ENCODE measurements around the gene SLC22A7. TPM values are rescaled to one million over a fixed set of nuclear protein-coding genes. Genes with fewer than 3 reads are reported as not detected.
"Not testable (repeated sequence)": the region's sequence is repeated elsewhere in the genome, so short reads cannot be mapped to it uniquely, and the experiment has no call there.

Gene SLC22A7
- polyA plus RNA-seq, 1 donor from 2014 or later = 2.3 TPM

GRCh38 chr6:43302126-43302525, 4.1 kb downstream of the SLC22A7 start:
- TF ChIP-seq TAF1 (IDR thresholded peaks at IDR 0.05; ENCODE audit: low read depth) (no peak), POLR2AphosphoS5 (IDR thresholded peaks at IDR 0.05) (no peak), EP300 (conservative IDR thresholded peaks at IDR 0.05; ENCODE audit: poor library complexity, severe bottlenecking) (no peak), SMC3 (conservative IDR thresholded peaks at IDR 0.05; ENCODE audit: poor library complexity) (no peak), RAD21 (conservative IDR thresholded peaks at IDR 0.05) (no peak), CTCF (IDR thresholded peaks at IDR 0.05; ENCODE audit: poor library complexity, severe bottlenecking) (no peak), REST (IDR thresholded peaks at IDR 0.05; ENCODE audit: borderline replicate concordance) (no peak), EZH2 (IDR thresholded peaks at IDR 0.05; ENCODE audit: borderline replicate concordance, insufficient read depth, low read length, poor library complexity, severe bottlenecking) (no peak), MXI1 (conservative IDR thresholded peaks at IDR 0.05; ENCODE audit: poor library complexity, severe bottlenecking) (no peak)

GRCh38 chr6:43303006-43303405, 4.9 kb downstream of the SLC22A7 start:
- H3K9ac ChIP-seq (ENCODE audit: low read length); H4K20me1 ChIP-seq (ENCODE audit: insufficient read depth); H3F3A ChIP-seq (ENCODE audit: insufficient read depth, low read length, poor library complexity, severe bottlenecking); H3K4me2 ChIP-seq (ENCODE audit: low read length); H2AFZ ChIP-seq (ENCODE audit: low read depth, low read length); H3K27me3 ChIP-seq (ENCODE audit: insufficient read depth, low read depth, low read length); H3K27ac ChIP-seq (ENCODE audit: low read length); H3K36me3 ChIP-seq (ENCODE audit: insufficient read depth, low read length); H3K4me3 ChIP-seq (ENCODE audit: low read length); H3K79me2 ChIP-seq (replicated peaks; ENCODE audit: insufficient read depth, low read length); H3K9me2 ChIP-seq (ENCODE audit: insufficient read depth, low read length); H3K9me3 ChIP-seq (ENCODE audit: low read length): not testable (repeated sequence)

More at GRCh38 chr6:43302126-43302525, 4.1 kb downstream of the SLC22A7 start:
- no peaks in the 10 kb centered on the region for H3F3A ChIP-seq (ENCODE audit: insufficient read depth, low read length, poor library complexity, severe bottlenecking)
- no peak overlapping the region for H3K4me3 ChIP-seq (ENCODE audit: low read length)
- H3K9me3 ChIP-seq (ENCODE audit: low read length) = no peaks in the 10 kb centered on the region
- H3K27me3 ChIP-seq (ENCODE audit: insufficient read depth, low read depth, low read length) = no peaks in the 10 kb centered on the region
- no peaks in the 10 kb centered on the region for H3K9me2 ChIP-seq (ENCODE audit: insufficient read depth, low read length)
- H4K20me1 ChIP-seq (ENCODE audit: insufficient read depth) = no peaks in the 10 kb centered on the region
- H3K9ac ChIP-seq (ENCODE audit: low read length) = no peak overlapping the region
- no peak overlapping the region for H2AFZ ChIP-seq (ENCODE audit: low read depth, low read length)
- no peaks in the 10 kb centered on the region for H3K36me3 ChIP-seq (ENCODE audit: insufficient read depth, low read length)
- no peaks in the 10 kb centered on the region for H3K79me2 ChIP-seq (replicated peaks; ENCODE audit: insufficient read depth, low read length)
- no peak overlapping the region for H3K4me2 ChIP-seq (ENCODE audit: low read length)
- H3K27ac ChIP-seq (ENCODE audit: low read length) = no peak overlapping the region

- no peaks in the 10 kb centered on the region for H3K79me2 ChIP-seq (replicated peaks; ENCODE audit: insufficient read depth, low read length)
- no peaks in the 10 kb centered on the region for H3K36me3 ChIP-seq (ENCODE audit: insufficient read depth, low read length)
- no peak overlapping the region for H3K27ac ChIP-seq (ENCODE audit: low read length)
- no peaks in the 10 kb centered on the region for H3F3A ChIP-seq (ENCODE audit: insufficient read depth, low read length, poor library complexity, severe bottlenecking)
- TF ChIP-seq REST (IDR thresholded peaks at IDR 0.05; ENCODE audit: borderline replicate concordance) (no peak), TAF1 (IDR thresholded peaks at IDR 0.05; ENCODE audit: low read depth) (no peak)
- H3K9me3 ChIP-seq (ENCODE audit: low read length) = no peaks in the 10 kb centered on the region
- no peak overlapping the region for H2AFZ ChIP-seq (ENCODE audit: low read depth, low read length)
- no peak overlapping the region for H3K4me3 ChIP-seq (ENCODE audit: low read length)
- H4K20me1 ChIP-seq (ENCODE audit: insufficient read depth) = no peaks in the 10 kb centered on the region
- peaks cover 11% of the 10 kb centered on the region for H3K27me3 ChIP-seq (ENCODE audit: insufficient read depth, low read depth, low read length)
- no peaks in the 10 kb centered on the region for H3K9me2 ChIP-seq (ENCODE audit: insufficient read depth, low read length)
- no peak overlapping the region for H3K4me2 ChIP-seq (ENCODE audit: low read length)
- H3K9ac ChIP-seq (ENCODE audit: low read length) = no peak overlapping the region
These were observed 5.8 kb downstream of the SLC22A7 start for GRCh38 chr6:43303751-43304331.

Measured in neural cell (in vitro differentiated cells).